Activated T-helper 1 cell treated with Interleukin-2 at 50 U/mL for 16 hours (primary cell): ENCODE results near the gene IFT25.

ENCODE experiments used
- DNase-seq: peaks from one replicate; pipeline ENCODE4 v3.0.0-alpha.2; 2020; ENCODE audit warnings: low read depth

Gene IFT25

GRCh38 chr1:53956308-53957168 lies 11.0 kb upstream of the IFT25 start:
- DNase-seq: no peak

GRCh38 chr1:53954128-53954527 lies 8.6 kb upstream of the IFT25 start:
- DNase-seq: no peak

DNA sequence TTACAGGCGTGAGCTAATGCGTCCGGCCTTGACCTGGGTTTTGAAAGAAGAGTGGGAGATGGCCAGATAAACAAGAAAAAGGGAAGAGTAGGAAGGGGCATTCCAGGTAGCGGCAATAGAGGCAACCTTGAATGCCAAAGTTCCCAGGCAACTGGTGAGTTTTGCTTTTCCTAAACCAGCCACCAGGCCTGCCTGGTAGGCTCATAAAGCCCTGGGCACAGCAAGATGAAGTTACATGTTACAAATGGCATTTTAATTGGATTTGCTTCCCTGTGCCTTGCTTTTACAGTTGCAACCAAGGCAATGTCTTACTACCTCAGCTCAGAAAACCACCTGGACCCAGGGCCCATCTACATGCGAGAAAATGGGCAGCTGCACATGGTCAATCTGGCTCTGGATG lies 6.2 kb upstream of the IFT25 start:
- no peak for DNase-seq

DNA sequence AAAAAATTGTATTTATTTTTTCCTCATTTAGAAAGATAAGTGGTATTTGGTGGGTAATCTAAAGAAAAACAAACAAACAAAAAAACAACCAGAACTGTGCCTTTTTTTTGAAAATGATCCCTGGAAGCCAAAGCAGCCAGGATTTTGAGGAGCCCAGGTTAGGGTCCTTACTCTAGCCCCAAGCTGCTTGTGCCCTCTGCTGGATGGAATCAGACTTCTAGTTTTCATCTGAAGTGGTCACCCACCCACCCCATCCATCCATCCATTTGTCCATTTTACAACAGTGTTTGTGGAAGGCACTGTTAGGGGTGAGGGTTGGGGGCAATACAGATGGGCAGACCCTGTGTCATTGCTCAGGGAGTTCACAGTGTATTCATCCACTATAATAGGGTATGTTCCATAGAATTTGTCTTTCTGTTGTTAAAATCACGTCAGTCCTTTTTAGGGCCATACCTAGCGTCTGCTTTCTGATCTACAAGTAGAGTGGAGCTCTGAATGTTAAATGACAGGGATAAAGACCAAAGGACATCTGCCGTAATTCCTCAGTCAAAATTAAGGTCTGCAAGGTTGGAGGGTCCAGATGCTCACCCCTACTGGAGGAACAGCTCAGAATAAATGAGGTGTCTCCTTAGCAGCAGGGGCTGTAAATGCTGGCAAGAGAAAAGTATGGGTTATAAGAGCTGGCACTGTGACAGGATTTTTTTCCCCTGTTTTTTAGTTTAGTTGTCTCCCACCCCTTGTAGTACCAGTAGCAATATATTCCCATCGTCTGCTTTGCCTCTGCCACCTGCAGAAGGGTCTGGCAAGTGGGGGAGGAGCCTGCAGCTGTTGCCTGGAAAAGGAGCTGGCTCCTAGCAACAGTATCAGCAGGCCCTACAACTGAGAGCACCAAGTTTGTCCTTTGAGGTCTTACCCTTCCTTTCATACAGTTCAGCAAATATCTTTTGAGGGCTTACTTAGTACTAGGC lies 3.8 kb upstream of the IFT25 start:
- DNase-seq: no peak

GRCh38 chr1:53948291-53948690 lies 2.8 kb upstream of the IFT25 start:
- no peak for DNase-seq

DNA sequence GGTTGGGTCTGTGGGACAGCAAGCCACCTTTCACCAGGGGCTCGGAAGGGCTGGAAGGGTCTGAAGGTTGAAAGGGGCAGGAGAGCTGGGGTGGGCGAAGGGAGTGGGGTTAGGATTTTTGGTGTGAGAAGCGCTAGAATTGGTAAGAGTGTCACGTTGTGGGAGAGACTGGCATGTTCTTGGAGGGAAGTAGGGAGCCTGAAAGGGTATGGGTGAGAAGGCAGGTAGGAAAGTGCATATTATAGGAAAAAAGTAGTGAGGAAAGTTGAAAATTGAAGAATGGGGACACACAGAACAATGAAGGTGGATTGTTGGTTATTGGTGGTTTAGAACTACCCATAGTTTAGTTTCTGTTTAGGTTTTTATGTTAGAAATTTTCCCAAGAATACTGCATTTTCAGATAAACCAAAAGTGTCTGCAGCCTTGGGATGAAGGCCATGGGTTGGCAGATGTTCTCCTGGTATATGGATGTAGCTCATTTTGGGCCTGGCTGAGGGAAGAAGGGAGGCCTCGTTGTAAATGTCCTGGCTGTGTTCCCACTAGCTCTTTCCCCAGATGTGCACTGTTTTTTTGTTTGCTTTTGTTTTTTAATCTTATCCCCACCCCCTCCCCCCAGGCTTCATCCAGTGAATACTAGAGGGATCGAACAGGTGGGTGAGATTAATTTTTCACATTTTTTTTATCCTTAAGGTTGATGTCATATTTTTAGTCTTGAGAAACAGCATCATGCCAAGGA lies 1.8 kb upstream of the IFT25 start:
- DNase-seq: no peak

GRCh38 chr1:53946252-53947171 lies 1.0 kb upstream of the IFT25 start, which contains the start of gene LRRC42:
Gene LRRC42, plus strand, starts transcription at chr1:53946350. Its CDS starts 5,650 bp downstream, at chr1:53952000.
- no peak for DNase-seq

DNA sequence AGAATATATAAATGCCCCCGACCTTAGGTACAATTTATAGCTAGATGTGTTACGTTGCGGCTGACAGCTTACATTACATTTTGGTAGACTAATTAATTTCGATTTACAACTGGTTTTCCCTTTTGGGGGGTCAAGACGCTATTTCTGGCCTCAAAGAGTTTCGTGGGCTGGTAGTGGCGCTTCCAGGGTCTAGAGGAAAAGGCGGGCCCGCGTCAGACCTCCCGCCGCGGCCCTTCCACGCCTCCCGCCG lies 391 bp downstream of the IFT25 start:
- DNase-seq: no peak

- DNase-seq: no peak
Measured at GRCh38 chr1:53944469-53945182, 873 bp downstream of the IFT25 start.

- no peak for DNase-seq
Measured at GRCh38 chr1:53943490-53944043, 1.9 kb downstream of the IFT25 start.

- DNase-seq: no peak
Measured at GRCh38 chr1:53943090-53943489, 2.4 kb downstream of the IFT25 start.

GRCh38 chr1:53942127-53942957 lies 3.2 kb downstream of the IFT25 start:
- no peak for DNase-seq

DNA sequence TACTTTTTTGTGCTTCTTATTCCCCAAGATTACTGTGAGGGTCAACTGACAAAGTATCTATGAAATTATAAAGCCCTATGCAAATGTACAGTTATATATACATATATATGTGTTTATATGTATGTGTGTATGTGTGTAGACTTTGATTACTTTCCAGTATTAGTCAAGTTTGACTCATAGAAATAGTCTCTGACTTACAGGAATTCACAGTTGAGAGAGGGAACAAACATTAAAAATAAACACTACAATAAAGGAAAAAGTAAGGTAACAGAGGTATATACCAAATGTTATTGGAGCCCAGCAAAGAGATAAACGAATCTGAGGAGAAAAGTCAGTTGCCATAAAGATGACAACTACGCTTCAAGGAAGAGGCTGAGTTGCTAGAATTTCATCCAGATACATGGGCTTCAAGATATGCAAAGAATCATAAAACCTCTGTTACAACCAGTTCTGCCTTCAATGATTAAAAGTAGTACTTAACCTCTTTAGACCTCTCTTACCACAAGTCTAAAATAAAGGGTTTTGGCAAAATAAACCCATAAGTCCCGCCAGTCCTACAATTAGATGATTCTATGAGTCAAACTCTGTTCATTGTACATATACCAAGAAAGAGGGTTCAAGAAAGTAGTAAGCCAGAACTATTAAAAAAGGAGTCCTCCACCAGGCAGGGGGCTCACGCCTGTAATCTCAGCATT lies 7.2 kb downstream of the IFT25 start:
- DNase-seq: no peak

DNA sequence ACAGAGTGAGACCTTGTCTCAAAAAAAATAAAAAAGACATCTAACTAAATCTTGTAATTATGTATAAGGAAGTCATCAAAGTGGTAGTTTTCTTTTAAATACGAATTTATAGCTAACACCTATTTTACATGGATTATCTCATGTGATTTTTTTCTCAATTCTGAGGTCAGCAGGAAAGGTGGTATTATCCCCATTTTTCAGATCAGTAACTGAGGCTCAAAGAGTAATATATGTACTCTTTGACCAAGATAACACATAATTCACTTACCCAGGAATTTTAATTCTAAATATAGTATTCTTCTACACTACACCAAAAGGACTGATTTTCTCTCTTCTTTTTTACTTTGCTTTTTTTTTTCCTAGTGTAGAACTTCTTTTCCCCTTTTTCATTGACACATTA lies 9.1 kb downstream of the IFT25 start:
- DNase-seq: no peak

DNA sequence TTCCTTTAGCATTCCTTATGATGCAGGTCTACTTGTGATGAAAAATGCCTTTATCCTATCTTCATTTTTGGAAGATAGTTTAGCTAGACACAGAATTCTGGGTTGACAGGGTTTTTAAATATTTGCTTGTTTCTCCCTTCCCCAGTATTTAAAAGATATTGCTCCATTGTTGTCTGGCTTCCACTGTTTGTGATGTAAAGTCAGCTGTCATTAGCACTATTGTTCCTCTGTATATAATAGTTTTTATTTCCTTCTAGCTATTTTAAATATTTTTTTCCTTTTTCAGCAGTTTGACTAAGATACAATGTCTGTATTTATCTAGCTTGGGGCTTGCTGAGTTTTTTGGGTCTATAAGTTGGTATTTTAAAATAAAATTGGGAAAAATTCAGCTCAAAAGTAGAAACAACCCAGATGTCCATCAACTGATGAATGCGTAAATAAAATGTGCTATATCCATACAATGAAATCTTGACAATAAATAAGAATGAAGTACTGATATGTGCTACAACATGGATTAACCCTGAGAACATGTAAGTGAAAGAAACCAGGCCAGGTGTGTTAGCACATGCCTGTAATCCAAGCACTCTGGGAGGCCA lies 11.2 kb downstream of the IFT25 start:
- DNase-seq: no peak

GRCh38 chr1:53931523-53931922 lies 14.0 kb downstream of the IFT25 start:
- DNase-seq: no peak

DNA sequence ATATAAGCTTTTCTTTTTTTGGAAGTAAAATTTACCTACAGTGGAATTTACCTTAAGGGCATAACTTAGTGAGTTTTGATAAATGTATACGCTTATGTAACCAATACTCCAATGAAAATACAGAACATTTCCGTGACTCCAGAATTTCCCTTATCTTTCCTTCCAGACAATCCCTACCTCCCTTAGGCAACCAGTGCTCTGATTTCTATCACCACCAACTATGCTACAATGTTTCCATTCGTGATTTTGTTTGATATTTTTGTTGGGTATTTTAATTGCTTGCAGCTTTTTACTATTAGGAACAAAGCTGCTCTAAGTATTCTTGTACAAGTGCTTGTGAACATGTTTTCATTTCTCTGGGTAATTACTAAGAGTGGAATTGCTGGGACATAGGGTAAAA lies 14.6 kb downstream of the IFT25 start:
- no peak for DNase-seq

DNA sequence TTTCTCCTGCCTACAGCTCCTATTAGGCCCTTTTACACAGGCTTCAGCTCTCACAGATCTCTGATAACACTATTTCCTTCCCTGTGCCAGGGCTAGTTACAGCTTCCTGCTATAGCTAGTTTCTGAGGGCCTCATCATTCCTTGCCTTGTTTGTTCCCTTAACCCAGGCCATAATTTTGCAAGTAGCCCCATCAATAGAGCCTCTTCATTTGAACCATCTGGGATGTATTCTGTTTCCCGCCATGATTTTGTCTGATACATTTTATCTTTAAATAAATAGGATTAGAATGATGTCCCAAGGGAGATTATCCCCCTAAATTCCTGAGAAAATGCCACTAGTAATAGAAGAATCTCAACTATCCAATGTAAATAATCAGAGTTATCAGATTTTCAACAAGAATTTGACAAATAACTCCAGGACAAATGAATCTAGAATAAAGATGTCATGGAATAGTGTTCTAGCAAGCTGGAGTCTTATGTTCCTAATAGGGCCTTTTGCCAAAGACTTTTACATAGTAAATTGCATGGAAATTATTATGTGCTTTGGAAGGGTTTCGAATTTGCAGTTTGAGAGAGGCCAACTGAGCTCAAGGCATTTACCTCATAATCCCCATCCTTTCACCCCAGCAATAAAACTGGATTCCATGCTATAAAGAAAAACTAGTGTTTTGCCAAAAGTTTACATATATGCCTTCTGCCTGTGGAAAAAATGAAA lies 16.1 kb downstream of the IFT25 start:
- DNase-seq: no peak
